ENCODE measurements around the gene UGP2.

- TF ChIP-seq CTCF (IDR thresholded peaks at IDR 0.05), result no peak
- no peak for TF ChIP-seq POLR2A (IDR thresholded peaks at IDR 0.05)
- TF ChIP-seq EP300 (IDR thresholded peaks at IDR 0.05), result no peak
- no peak for TF ChIP-seq POLR2AphosphoS5 (IDR thresholded peaks at IDR 0.05)
Measured at GRCh38 chr2:63805412-63805811, 36.3 kb upstream of the UGP2 start.

All from suprapubic skin (tissue), 4 donors.